Heart right ventricle (tissue), 16 donors: ENCODE results near the gene CARD11. TPM values are rescaled to one million over a fixed set of nuclear protein-coding genes. Genes with fewer than 3 reads are reported as not detected.

Experiments used
- ATAC-seq, 8 donors: fragments of 200-7000 bp; cut with Tn5 transposase; one replicate each; pipeline ENCODE4 v1.9.1; 2020; ENCODE audit warnings: mild to moderate bottlenecking in 8 of 8, moderate library complexity in 8 of 8, moderate number of reproducible peaks in 1 of 8
- DNase-seq, 2 donors: peaks; one replicate each; pipeline ENCODE4 v3.0.0-alpha.2; 2020
- H3K27ac ChIP-seq, 10 donors: fragments of 200-600 bp; sonication (generic) in 2 of 10; one replicate each; pipeline versions ENCODE4 v1.5.0 to v1.8.0; 2020 to 2022; ENCODE audit warnings: mild to moderate bottlenecking in 3 of 10
- H3K27me3 ChIP-seq, 7 donors: fragments of 200-600 bp; one replicate each; pipeline ENCODE4 v1.8.0; 2021 to 2022; ENCODE audit warnings: mild to moderate bottlenecking in 2 of 7
- H3K36me3 ChIP-seq, 9 donors: fragments of 200-600 bp; sonication (generic) in 1 of 9; one replicate each; pipeline versions ENCODE4 v1.5.0 to v1.8.0; 2020 to 2022; ENCODE audit warnings: mild to moderate bottlenecking in 2 of 9
- H3K4me1 ChIP-seq, 9 donors: fragments of 200-600 bp; sonication (generic) in 1 of 9; one replicate each; pipeline versions ENCODE4 v1.5.0 to v1.8.0; 2020 to 2022; ENCODE audit warnings: mild to moderate bottlenecking in 4 of 9
- H3K4me3 ChIP-seq, 10 donors: fragments of 200-600 bp; sonication (generic) in 2 of 10; one replicate each; pipeline versions ENCODE4 v1.5.0 to v1.8.0; 2020 to 2022; ENCODE audit warnings: mild to moderate bottlenecking in 7 of 10, moderate library complexity in 2 of 10
- H3K9me3 ChIP-seq, 11 donors: fragments of 200-600 bp in 10 of 11; sonication (generic) in 2 of 11; one replicate each; pipeline versions ENCODE4 v1.5.0 to v1.8.0; 2013 to 2022; ENCODE audit warnings: mild to moderate bottlenecking in 2 of 11, control low read depth in 1 of 11, moderate library complexity in 1 of 11
- whole genome bisulfite sequencing, 2 donors: extraction: QIAGEN DNeasy Blood & Tissue Kit; methylation state at CpG; one replicate each; pipeline ENCODE4 v1.1.7; 2013; ENCODE audit warnings: inconsistent platforms in 1 of 2; 5-methylcytosine and 5-hydroxymethylcytosine counted together
- intact Hi-C, 10 donors: fragments of 100-400 bp; cut with DNase I; formaldehyde crosslinking; loops; one replicate each; pipeline versions ENCODE4 v1.11.1 to v1.14.2; 2022
- polyA plus RNA-seq, 2 donors: library from polyadenylated mRNA; stranded (reverse); fragments of 200-250 nt; gene quantifications; one replicate each; pipeline ENCODE4 v1.2.3, GENCODE V29; 2013
- total RNA-seq, 10 donors: library from RNA; stranded (reverse); fragmentation: NEBNext Ultra II Directional in 3 of 10; extraction: Animal tissue kit (Norgen Biotek cat#: 25700) in 3 of 10; gene quantifications; one replicate each; pipeline versions ENCODE4 v1.2.1 to v1.2.4, GENCODE V29; 2021 to 2023
- TF ChIP-seq, protein P1 (sequence below), 9 donors: fragments of 200-600 bp; sonication (generic) in 2 of 9; IDR thresholded peaks; one replicate each; pipeline versions ENCODE4 v1.5.0 to v1.8.0; 2021 to 2022; ENCODE audit warnings: antibody characterized with exemption in 9 of 9, mild to moderate bottlenecking in 5 of 9, moderate library complexity in 1 of 9
- donor health status: Arrhythmogenic right ventricular cardiomyopathy.
- donor health status: ischemic (EF 13 %, LVEDD 7.1; RV severe dilation, severe dysfunction).
- donor health status: healthy with polysubstance abuse.
- donor health status: DM: no; HTN: yes; CAD: no.
- donor health status: DM: no; HTN: no; CAD: no.
- donor health status: ischemic (EF 25% LVEDD 6.9; RV normal size, moderate dysfunction).
- donor health status: ischemic (EF 25% LVEDD 5.7; RV mildly dilated, moderate dysfunction).
- donor health status: healthy.
- donor health status: DM: yes; HTN: yes; CAD: no.
- donor health status: Ischemic cardiomyopathy.
- donor health status: ischemic (EF 35%, LVEDD 5.7; RV mildly dilated, moderate dysfunction).
- donor health status: nonischemic (EF 11% LVEDD 7.7; RV severe dilation, severe dysfunction).
- donor health status: DM: yes; HTN: yes; CAD: no.
- donor health status: PGD.
- donor health status: ischemic (EF 29% LVEDD 5.4; RV normal size, mild dysfunction).
- donor health status: nonischemic (EF 23%, LVEDD 6.1; RV moderate dilation, normal function).

Gene CARD11
- total and polyA plus RNA-seq, 12 donors: 0.14 to 1.7 (median 0.30) TPM; not detected in 1

DNA sequence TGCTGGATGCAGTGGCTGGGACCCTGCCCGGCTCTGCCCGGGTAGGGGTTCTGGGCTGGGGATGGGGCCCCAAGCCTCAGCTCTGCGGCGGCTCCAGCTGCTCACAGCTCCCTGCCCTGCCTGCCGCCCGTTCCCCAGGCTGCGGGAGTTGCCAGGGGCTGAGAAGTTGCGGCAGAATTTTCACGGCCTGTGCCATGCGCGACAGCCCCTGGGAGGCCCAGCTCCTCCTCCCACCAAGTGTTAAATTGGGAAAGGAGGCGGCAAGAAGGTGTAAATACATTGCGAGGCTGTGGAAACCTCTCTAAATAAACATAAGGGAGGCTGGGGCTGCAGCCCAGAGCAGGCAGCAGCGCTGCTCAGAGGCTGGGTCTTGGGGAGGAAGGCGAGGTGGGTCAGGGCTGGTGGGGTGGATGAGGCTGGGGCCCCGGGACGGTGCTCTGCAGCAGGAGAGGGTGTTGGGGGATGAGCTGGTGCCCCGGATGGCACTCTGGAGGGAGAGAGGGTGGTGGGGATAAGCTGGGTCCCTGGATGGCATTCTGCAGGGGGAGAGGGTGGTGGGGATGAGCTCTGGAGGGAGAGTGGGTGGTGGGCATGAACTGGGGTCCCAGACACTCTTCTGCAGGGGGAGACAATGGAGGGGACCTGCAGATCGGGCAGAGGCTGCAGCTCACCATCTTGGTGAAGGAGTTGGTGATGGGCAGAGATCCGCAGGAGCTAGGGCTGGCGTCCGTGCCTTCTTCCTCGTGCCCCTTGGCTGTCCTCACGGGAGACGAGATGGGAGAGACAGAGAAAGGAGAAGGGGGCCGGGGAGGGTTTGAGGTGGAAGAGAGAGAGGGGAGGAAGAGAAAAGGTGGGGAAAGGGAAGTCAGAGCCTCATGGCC, 114.1 kb downstream of the CARD11 start:
- 52 to 58% methylated on average over 26 of the region's 26 CpGs for WGBS, 2 donors
- no peak overlapping the region for H3K4me3 ChIP-seq
- DNase-seq (no peak), ATAC-seq (peak in 1 of 8 donors; percentile 9)
- TF ChIP-seq, protein P1, sequence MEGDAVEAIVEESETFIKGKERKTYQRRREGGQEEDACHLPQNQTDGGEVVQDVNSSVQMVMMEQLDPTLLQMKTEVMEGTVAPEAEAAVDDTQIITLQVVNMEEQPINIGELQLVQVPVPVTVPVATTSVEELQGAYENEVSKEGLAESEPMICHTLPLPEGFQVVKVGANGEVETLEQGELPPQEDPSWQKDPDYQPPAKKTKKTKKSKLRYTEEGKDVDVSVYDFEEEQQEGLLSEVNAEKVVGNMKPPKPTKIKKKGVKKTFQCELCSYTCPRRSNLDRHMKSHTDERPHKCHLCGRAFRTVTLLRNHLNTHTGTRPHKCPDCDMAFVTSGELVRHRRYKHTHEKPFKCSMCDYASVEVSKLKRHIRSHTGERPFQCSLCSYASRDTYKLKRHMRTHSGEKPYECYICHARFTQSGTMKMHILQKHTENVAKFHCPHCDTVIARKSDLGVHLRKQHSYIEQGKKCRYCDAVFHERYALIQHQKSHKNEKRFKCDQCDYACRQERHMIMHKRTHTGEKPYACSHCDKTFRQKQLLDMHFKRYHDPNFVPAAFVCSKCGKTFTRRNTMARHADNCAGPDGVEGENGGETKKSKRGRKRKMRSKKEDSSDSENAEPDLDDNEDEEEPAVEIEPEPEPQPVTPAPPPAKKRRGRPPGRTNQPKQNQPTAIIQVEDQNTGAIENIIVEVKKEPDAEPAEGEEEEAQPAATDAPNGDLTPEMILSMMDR (IDR thresholded peaks at IDR 0.05): no peak
- peaks cover 0 to 4% (median 0%) of the 10 kb centered on the region in 9 donors for H3K4me1 ChIP-seq
- intact Hi-C loops: no loop called here
- no peaks in the 10 kb centered on the region for H3K36me3 ChIP-seq
- no peak overlapping the region for H3K27ac ChIP-seq
- H3K27me3 ChIP-seq: peaks cover 0 to 46% (median 26%) of the 10 kb centered on the region in 7 donors
- H3K9me3 ChIP-seq: no peaks in the 10 kb centered on the region

DNA sequence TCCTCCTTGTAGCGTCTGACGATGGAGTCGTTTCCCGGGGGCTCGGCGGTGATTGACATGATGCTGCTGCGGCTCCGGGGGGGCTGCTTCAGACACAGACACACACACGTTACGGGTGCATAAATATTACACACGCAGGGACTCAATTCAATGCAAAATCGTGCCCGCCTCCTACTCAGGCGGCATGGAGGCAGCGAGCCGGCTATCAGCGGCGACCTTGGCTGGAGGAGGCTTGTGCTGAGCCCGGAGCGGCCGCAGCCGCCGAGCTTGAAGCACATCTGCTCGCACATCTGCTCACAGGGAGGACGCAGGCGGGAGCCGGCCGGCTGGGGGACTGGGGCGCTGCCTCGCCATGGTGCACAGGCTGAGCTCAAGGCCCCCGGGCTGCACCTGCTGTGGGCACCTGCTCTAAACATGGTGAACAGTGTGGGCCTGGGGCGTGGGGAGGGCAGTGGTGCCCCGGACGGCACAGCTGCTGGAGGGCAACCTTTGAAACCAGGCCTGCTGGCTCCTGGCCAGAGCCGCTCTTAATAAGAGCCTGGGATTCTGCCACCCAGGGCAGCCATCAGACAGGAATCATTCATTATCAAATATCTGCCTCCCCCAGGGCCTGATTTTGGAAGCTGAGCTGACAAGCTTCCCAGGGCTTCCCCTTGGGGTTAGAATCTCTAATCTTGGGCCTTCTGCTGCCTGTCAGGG, 114.9 kb downstream of the CARD11 start:
- H3K27ac ChIP-seq: no peak overlapping the region
- intact Hi-C loops: no loop called here
- DNase-seq: no peak
- TF ChIP-seq, protein P1 (IDR thresholded peaks at IDR 0.05): no peak
- ATAC-seq: peak in 3 of 8 donors; percentile 9 to 14 (median 10)
- 65 to 74% methylated on average over 35 of the region's 35 CpGs for WGBS, 2 donors
- no peaks in the 10 kb centered on the region for H3K9me3 ChIP-seq
- no peak overlapping the region for H3K4me3 ChIP-seq
- no peaks in the 10 kb centered on the region for H3K36me3 ChIP-seq
- H3K27me3 ChIP-seq: peaks cover 0 to 45% (median 27%) of the 10 kb centered on the region in 7 donors
- H3K4me1 ChIP-seq: peaks cover 0 to 4% (median 0%) of the 10 kb centered on the region in 9 donors

DNA sequence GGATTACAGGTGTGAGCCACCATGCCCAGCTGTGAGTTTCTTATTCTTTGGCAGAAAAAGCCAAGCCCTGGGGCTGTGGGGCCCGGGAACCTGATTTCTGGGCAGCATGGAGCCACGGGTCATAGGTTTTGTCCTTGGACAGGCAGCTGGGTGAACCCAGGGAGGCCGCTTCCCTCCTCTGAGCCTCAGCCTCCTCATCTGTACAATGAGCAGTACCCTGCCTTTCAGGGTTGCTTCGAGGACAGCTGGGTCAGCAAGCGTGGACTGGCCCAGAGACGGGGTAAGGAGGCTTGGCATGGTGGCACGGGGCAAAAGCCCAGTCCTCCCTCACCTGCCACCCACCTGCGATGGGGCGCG, 115.4 kb downstream of the CARD11 start:
- no peak overlapping the region for H3K4me3 ChIP-seq
- peaks cover 0 to 4% (median 0%) of the 10 kb centered on the region in 9 donors for H3K4me1 ChIP-seq
- 91 to 94% methylated on average over 10 of the region's 10 CpGs for WGBS, 2 donors
- peaks cover 0 to 51% (median 32%) of the 10 kb centered on the region in 7 donors for H3K27me3 ChIP-seq
- no peaks in the 10 kb centered on the region for H3K9me3 ChIP-seq
- TF ChIP-seq, protein P1 (IDR thresholded peaks at IDR 0.05): no peak
- ATAC-seq (no peak), DNase-seq (no peak)
- intact Hi-C loops: no loop called here
- no peaks in the 10 kb centered on the region for H3K36me3 ChIP-seq
- H3K27ac ChIP-seq: no peak overlapping the region

DNA sequence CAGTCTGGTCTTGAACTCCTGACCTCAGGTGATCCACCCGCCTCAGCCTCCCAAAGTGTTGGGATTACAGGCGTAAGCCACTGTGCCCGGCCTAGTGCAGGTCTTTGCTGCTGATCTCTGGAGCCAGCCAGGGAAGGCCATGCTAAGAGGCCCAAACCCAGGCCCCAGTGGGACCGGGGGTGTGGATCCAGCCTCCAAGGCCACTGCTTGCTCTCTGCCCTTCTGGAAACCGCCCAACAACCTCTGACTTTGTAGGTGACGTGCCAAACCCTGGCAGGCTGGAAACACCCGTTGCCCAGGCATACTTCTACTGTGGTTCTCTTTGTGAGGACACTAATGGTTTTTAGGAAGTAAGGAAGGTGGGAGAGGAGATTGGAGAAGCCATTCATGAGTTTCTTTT, 116.1 kb downstream of the CARD11 start:
- Histone ChIP-seq H3K27me3 (peaks cover 0 to 55% (median 36%) of the 10 kb centered on the region in 7 donors), H3K4me1 (peaks cover 0 to 4% (median 0%) of the 10 kb centered on the region in 9 donors), H3K9me3 (no peaks in the 10 kb centered on the region), H3K27ac (no peak overlapping the region), H3K36me3 (no peaks in the 10 kb centered on the region), H3K4me3 (no peak overlapping the region)
- ATAC-seq (no peak), DNase-seq (no peak)
- TF ChIP-seq, protein P1 (IDR thresholded peaks at IDR 0.05): no peak
- WGBS, 2 donors: 79 to 81% methylated on average over 7 of the region's 7 CpGs
- intact Hi-C loops: no loop called here
